CD4-positive, alpha-beta T cell treated with Interleukin-15 for 4 hours (primary cell): ENCODE results near the gene ZNF219.
A peak's percentile ranks its signal among the peaks of the same experiment; 100 is the strongest.

ENCODE experiments used
- DNase-seq: peaks from one replicate; pipeline ENCODE4 v3.0.0-alpha.2; 2020; ENCODE audit warnings: low spot score

Gene ZNF219

GRCh38 chr14:21084998-21085853 lies 13.2 kb downstream of the ZNF219 start:
- no peak for DNase-seq

- DNase-seq, result no peak
Observed at GRCh38 chr14:21084396-21084795, 14.1 kb downstream of the ZNF219 start.

GRCh38 chr14:21083565-21084325 lies 14.7 kb downstream of the ZNF219 start:
- no peak for DNase-seq

GRCh38 chr14:21081521-21082142 lies 16.8 kb downstream of the ZNF219 start:
- DNase-seq, result no peak

GRCh38 chr14:21078726-21079125 lies 19.7 kb downstream of the ZNF219 start:
- no peak for DNase-seq

- no peak for DNase-seq
Observed at GRCh38 chr14:21078287-21078686, 20.2 kb downstream of the ZNF219 start.

GRCh38 chr14:21077672-21078071 lies 20.8 kb downstream of the ZNF219 start:
- no peak for DNase-seq

GRCh38 chr14:21075719-21076437 lies 22.6 kb downstream of the ZNF219 start:
- no peak for DNase-seq

- no peak for DNase-seq
Observed at GRCh38 chr14:21074398-21075272, 23.8 kb downstream of the ZNF219 start.

GRCh38 chr14:21073921-21074320 lies 24.5 kb downstream of the ZNF219 start:
- no peak for DNase-seq

- DNase-seq, result no peak
Observed at GRCh38 chr14:21072781-21073339, 25.6 kb downstream of the ZNF219 start.

GRCh38 chr14:21072031-21072473 lies 26.4 kb downstream of the ZNF219 start:
- no peak for DNase-seq

GRCh38 chr14:21071225-21072030 lies 27.0 kb downstream of the ZNF219 start:
- DNase-seq, result peak; percentile 55

- peak; percentile 22 for DNase-seq
Observed at GRCh38 chr14:21070610-21071224, 27.7 kb downstream of the ZNF219 start.

GRCh38 chr14:21070083-21070609 lies 28.3 kb downstream of the ZNF219 start, which contains the start of gene ARHGEF40:
Gene ARHGEF40 (plus strand): TSS chr14:21070304. CDS start chr14:21070397, 93 bp downstream.
- DNase-seq, result no peak

- DNase-seq, result peak; percentile 34
Observed at GRCh38 chr14:21069388-21070082, 28.9 kb downstream of the ZNF219 start.

- peak; percentile 79 for DNase-seq
Observed at GRCh38 chr14:21068521-21069387, 29.7 kb downstream of the ZNF219 start.
